ENCODE measurements around the gene QRSL1.
"Not testable (repeated sequence)": the region's sequence is repeated elsewhere in the genome, so short reads cannot be mapped to it uniquely, and the experiment has no call there.

Gene QRSL1

GRCh38 chr6:106623039-106623438, 6.3 kb upstream of the QRSL1 start:
- no peak for DNase-seq

- no peak for DNase-seq
Observed at GRCh38 chr6:106626485-106626884, 2.9 kb upstream of the QRSL1 start.

GRCh38 chr6:106627760-106628159, 1.6 kb upstream of the QRSL1 start:
- DNase-seq: not testable (repeated sequence)

- DNase-seq: no peak
Observed at GRCh38 chr6:106628658-106629102, 698 bp upstream of the QRSL1 start.

- no peak for DNase-seq
Observed at GRCh38 chr6:106629859-106630163, 433 bp downstream of the QRSL1 start.

GRCh38 chr6:106630366-106630765, 988 bp downstream of the QRSL1 start:
- no peak for DNase-seq

- no peak for DNase-seq
Observed at GRCh38 chr6:106631346-106631745, 2.0 kb downstream of the QRSL1 start.

GRCh38 chr6:106634565-106634964, 5.2 kb downstream of the QRSL1 start:
- DNase-seq: no peak

- DNase-seq: no peak
Observed at GRCh38 chr6:106637051-106637716, 7.8 kb downstream of the QRSL1 start.

GRCh38 chr6:106637717-106638341, 8.5 kb downstream of the QRSL1 start:
- DNase-seq: no peak

- no peak for DNase-seq
Observed at GRCh38 chr6:106639812-106640211, 10.4 kb downstream of the QRSL1 start.

GRCh38 chr6:106642476-106642875, 13.1 kb downstream of the QRSL1 start:
- DNase-seq: no peak

- no peak for DNase-seq
Observed at GRCh38 chr6:106643061-106643460, 13.7 kb downstream of the QRSL1 start.

GRCh38 chr6:106648651-106649308, 19.4 kb downstream of the QRSL1 start:
- no peak for DNase-seq

- DNase-seq: no peak
Observed at GRCh38 chr6:106658469-106658868, 29.1 kb downstream of the QRSL1 start.

GRCh38 chr6:106659859-106660258, 30.5 kb downstream of the QRSL1 start:
- no peak for DNase-seq

- DNase-seq: no peak
Observed at GRCh38 chr6:106662458-106662857, 33.1 kb downstream of the QRSL1 start.

GRCh38 chr6:106666282-106667021, 37.1 kb downstream of the QRSL1 start:
- no peak for DNase-seq

- no peak for DNase-seq
Observed at GRCh38 chr6:106667022-106667402, 37.6 kb downstream of the QRSL1 start.

- DNase-seq: no peak
Observed at GRCh38 chr6:106670236-106670635, 40.9 kb downstream of the QRSL1 start.

GRCh38 chr6:106671651-106672050, 42.3 kb downstream of the QRSL1 start:
- no peak for DNase-seq

GRCh38 chr6:106674541-106675229, 45.3 kb downstream of the QRSL1 start:
- DNase-seq: no peak

- DNase-seq: no peak
Observed at GRCh38 chr6:106677282-106677681, 47.9 kb downstream of the QRSL1 start.
